SH-SY5Y (cell line): ENCODE data around the gene WDR91.

Experiments used
- GATA2 ChIP-seq: IDR thresholded peaks from 2 replicates; pipeline ENCODE4 v1.6.1; 2011; ENCODE audit warnings: mild to moderate bottlenecking, low read depth, low read length
- GATA3 ChIP-seq: IDR thresholded peaks from 2 replicates; pipeline ENCODE4 v1.6.1; 2011; ENCODE audit warnings: low read depth, mild to moderate bottlenecking, low read length, moderate library complexity

- TF ChIP-seq GATA3 (no peak), GATA2 (no peak)
These were observed 26.9 kb upstream of the WDR91 start for GRCh38 chr7:135238112-135238744.
